ENCODE data around the gene FANCC.

DNA sequence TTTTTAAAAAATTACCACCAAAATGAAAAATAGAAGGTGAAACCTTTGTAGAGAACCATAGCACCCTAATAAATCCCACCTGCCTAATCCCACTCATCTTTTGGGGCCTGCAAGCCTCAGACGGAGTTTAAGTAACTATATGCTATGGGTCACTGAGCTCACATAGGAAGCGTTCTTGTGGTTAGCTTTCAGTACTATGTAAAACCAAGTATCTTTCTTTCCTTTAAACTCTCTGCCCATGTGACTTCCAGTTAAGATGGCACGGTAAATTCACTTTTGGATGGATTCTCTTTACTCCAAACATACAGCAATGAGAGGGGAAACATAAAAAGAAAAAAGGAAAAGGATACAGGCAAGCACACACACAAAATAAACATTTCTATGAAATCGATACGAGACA lies 50.9 kb downstream of the FANCC start:
- TF ChIP-seq, protein P1, sequence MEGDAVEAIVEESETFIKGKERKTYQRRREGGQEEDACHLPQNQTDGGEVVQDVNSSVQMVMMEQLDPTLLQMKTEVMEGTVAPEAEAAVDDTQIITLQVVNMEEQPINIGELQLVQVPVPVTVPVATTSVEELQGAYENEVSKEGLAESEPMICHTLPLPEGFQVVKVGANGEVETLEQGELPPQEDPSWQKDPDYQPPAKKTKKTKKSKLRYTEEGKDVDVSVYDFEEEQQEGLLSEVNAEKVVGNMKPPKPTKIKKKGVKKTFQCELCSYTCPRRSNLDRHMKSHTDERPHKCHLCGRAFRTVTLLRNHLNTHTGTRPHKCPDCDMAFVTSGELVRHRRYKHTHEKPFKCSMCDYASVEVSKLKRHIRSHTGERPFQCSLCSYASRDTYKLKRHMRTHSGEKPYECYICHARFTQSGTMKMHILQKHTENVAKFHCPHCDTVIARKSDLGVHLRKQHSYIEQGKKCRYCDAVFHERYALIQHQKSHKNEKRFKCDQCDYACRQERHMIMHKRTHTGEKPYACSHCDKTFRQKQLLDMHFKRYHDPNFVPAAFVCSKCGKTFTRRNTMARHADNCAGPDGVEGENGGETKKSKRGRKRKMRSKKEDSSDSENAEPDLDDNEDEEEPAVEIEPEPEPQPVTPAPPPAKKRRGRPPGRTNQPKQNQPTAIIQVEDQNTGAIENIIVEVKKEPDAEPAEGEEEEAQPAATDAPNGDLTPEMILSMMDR (conservative IDR thresholded peaks at IDR 0.05), result no peak
- no peak for TF ChIP-seq ZFX (IDR thresholded peaks at IDR 0.05)

Data from C4-2B (cell line).